HG03378 (cell line): Measurements from ENCODE around the gene EFCAB14.
"Not testable (repeated sequence)": the region's sequence is repeated elsewhere in the genome, so short reads cannot be mapped to it uniquely, and the experiment has no call there.

ENCODE experiments used
- ATAC-seq: cut with Tn5 transposase; IDR thresholded peaks from one replicate; pipeline ENCODE4 v1.9.1; 2021; ENCODE audit warnings: mild to moderate bottlenecking, moderate library complexity; ENCODE audit not compliant: unreplicated experiment

Gene EFCAB14, protein sequence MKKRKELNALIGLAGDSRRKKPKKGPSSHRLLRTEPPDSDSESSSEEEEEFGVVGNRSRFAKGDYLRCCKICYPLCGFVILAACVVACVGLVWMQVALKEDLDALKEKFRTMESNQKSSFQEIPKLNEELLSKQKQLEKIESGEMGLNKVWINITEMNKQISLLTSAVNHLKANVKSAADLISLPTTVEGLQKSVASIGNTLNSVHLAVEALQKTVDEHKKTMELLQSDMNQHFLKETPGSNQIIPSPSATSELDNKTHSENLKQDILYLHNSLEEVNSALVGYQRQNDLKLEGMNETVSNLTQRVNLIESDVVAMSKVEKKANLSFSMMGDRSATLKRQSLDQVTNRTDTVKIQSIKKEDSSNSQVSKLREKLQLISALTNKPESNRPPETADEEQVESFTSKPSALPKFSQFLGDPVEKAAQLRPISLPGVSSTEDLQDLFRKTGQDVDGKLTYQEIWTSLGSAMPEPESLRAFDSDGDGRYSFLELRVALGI

DNA sequence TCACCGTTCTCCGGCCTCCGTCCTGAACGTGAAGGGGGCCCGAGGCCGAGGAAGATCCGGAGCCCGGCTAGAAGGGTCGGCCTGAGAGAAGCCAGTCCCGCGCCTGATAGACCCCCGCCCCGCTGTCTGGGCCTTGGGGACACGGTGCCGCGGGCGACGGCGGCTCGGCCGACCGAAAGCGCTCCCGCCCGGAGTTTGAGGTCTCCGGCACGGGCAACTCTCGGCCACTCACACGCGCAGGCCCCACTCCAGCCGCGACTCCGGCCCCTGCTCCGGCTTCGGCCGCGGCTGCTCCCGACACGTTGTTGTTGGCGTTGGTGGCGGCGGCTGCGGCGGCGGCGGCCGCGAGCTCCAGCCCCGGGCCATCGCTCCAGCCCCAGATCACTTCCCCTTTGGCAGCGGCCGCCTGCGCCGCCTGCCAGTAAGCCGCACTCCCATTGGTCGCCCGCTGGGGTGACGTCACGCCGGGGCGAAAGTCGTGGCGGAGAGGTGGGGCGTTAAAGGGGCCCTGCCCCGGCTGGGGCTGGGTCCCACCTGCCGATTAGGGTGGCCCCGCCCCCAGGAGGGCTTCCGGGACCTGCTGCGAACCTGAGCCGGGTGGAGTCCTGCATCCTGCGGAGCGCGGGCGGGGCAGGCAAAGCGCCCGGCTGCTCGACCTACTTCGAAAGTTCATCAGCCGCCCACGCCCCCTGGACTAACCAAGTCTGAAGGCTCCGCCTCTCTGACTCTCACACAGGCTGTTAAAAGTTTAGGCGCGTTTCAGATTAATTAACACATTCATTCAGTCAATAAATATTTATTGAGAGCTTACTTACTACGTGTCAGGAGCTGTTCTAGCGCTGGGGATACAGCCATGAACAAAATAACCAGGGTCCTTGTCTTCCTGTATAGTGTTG lies at the start of gene EFCAB14:
EFCAB14 (minus strand) TSS at position 388 of the 896 bp plus-strand sequence. CDS start 1,027 bp downstream, outside the sequence.
- peak; percentile 92 for ATAC-seq

- ATAC-seq: no peak
Observed at GRCh38 chr1:46768445-46768844, 49.5 kb upstream of the EFCAB14 start.

GRCh38 chr1:46767649-46768282 lies 48.9 kb upstream of the EFCAB14 start:
- ATAC-seq: no peak

GRCh38 chr1:46764402-46764801 lies 45.5 kb upstream of the EFCAB14 start:
- ATAC-seq: no peak

DNA sequence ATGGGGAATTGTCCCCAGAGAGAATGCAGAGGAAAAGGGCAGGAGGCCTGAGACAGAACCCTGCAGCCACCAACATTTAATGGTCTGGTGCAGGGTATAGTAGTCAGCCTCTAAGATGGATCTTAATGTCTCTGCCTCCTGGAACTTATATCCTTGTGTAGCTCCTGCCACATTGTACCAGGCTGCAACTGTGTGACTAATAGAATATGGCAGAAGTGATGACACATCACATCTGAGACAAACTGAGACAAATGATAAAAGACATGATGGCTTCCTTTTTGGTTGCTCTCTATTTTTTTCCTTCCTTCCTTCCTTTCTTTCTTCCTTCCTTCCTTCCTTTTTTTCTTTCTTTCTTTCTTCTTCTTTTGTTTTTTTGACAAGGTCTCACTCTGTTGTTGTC lies 42.8 kb upstream of the EFCAB14 start:
- no peak for ATAC-seq

DNA sequence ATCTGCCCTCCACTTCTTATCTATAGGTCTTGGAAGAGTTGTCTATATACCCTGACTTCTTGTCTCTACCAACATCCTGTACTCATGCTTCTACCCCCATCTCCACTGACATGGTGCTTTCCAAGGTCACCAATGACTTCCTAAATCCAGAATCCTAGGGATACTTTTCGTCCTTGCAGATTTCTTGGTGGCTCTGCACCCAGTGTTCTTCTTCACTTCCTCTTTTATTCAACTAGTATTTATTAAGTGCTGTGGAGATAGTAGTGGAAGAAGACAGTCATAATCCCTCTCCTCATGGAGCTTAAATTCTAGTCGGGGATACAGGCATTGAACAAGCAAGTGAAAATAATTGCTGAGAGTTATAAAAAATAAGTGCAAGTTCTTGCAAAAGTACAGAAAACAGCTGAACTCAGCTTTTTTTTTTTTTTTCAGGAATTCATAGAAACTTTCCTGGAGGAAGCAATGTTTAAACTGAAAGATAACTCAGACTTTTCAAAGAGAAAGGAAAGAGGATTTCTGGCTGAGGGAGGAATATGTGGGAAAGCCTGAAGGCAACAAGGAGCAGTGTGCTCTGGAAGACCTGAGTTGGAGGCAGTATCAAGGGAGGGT lies 41.7 kb upstream of the EFCAB14 start:
- no peak for ATAC-seq

DNA sequence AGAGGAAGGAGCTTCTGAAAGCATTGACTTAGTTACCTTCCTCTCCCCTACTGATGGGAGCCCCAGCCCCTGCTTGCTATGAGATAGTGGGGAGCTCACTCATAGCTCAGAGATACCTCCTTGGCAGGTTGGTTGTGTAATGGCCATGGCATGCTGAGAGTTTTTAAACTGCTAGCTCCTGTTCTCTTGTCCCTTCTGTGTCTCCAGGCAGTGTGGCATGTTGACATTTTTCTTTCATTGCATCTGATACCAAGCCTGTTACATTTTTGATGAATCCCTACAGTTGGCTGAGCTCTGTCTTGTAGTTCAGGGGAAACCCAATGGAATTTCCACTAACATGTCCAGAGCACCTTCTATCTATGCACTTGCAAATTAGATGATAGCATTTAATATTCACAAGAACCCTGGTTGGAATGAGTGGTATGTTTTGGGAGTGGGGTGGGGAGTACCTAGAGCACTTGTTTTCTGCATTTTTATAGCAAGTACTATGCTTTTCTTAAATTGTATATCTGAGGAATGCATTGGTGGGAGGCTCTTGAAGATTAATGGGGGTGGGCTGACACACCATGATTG lies 39.1 kb upstream of the EFCAB14 start:
- ATAC-seq: no peak

GRCh38 chr1:46757247-46757955 lies 38.5 kb upstream of the EFCAB14 start:
- no peak for ATAC-seq

DNA sequence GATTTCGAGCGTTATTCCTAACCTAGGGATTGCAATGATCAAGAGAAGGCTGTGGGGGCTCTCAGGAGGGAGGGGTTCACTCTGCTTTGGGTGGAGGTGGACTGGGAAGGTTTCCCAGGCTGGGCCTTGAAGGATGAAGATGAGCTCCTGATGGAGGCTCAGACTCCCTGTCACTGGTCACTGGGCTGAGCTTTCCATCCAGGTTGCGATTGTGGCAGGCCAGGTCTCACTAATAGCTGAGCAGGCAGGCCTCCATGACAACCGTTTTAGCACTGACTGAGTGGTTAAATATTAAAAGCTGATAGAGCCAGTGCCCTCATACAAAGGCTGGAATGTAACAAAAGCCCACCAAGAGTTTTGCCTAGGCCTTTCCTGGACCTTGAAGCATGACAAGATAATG lies 36.2 kb upstream of the EFCAB14 start:
- no peak for ATAC-seq

DNA sequence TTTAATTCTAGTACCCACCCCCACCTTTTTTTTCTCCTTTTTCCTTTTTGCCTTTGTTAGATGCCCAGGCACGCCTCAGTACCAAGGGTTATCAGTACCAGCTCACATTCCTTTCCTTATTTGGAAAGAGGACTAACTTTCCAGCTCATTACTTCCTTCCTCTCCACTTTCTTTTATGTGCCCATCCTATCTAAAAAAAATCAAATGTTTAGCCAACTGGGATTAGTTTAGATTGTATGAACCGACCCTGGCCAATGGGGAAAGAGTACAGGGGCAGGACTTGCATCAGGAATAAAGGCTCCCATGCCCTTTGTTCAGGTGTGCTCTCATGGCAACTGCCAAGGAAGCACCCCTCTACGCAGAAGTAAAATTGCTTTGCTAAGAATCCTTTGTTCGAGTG lies 35.8 kb upstream of the EFCAB14 start:
- not testable (repeated sequence) for ATAC-seq

GRCh38 chr1:46753985-46754384 lies 35.1 kb upstream of the EFCAB14 start:
- no peak for ATAC-seq

GRCh38 chr1:46749921-46750404 lies 31.0 kb upstream of the EFCAB14 start:
- ATAC-seq: no peak

GRCh38 chr1:46749404-46749803 lies 30.5 kb upstream of the EFCAB14 start:
- no peak for ATAC-seq

- no peak for ATAC-seq
Observed at GRCh38 chr1:46747683-46748288, 28.9 kb upstream of the EFCAB14 start.

- no peak for ATAC-seq
Observed at GRCh38 chr1:46742069-46742468, 23.2 kb upstream of the EFCAB14 start.

DNA sequence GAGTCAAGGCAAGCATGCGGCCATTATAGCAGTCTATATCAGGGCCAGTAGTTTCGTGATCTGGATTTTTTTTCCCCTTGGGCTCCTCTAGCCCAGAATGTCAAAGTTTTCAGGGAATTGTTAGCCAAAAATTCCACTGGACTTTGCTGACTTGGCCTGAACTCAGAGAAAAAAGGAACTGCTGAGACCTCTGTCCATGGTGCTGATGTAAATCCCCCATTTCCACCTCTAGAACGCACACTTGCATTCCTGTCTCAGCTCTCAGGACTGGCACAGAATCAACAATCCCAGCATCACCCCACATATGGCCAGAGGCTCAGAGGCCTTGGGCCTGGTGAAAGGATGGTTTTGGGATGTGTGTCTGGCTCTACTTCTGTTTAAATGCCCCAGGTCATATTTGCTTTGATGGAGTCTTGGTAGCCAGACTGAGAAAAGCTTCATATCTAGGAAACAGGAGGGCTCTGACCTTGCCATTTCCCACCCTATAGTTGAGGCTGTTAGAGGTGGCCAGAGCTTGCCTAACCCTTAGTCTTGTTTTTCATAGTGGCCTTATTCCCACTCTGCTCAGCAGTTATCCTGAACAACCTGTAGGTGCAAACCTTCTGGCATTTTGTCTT lies 16.9 kb upstream of the EFCAB14 start:
- ATAC-seq: no peak

GRCh38 chr1:46728327-46728873 lies 9.5 kb upstream of the EFCAB14 start:
- ATAC-seq: not testable (repeated sequence)

DNA sequence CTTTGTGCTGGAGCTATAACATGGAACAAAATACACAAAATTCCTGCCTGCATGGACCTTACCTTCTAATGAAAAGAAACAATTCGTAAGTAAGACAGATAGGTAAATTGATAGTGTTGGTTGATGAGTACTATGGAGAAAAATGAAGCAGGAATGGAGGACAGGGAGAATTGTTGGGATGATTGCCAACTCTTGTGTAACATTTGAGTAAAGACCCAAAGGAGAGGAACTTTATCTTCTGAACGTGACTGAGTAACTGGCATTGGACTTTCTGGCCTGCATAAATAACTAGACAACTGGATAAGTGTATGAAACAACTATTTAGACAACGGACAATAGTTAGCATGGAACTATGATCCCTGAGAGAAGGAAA lies 6.8 kb upstream of the EFCAB14 start:
- no peak for ATAC-seq
